Measurements from ENCODE around the gene PRKN.

The PRKN gene

DNA sequence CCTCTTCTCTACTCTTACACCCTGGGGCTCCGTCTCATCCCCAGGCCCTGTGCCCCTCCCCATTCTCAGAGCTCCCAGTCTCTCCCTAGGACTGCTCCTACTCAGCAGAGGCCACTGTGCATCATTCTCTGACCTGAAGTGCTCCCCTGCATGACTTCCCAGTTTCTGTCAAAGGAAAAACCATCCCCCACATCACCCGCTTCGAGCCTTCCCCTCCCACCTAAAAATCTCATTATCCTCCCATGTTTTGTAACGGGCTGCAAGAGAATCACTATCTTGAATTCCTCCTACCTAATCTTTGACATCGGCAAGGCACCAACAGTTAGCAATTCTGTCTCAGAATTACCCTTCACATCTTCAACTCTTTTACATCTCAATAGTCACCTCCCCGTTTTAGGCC is 463.0 kb downstream of the PRKN start:
- H3K4me3 ChIP-seq (ENCODE audit: low read depth, low read length): no peak overlapping the region
- TF ChIP-seq, protein P1, sequence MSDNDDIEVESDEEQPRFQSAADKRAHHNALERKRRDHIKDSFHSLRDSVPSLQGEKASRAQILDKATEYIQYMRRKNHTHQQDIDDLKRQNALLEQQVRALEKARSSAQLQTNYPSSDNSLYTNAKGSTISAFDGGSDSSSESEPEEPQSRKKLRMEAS (IDR thresholded peaks at IDR 0.05; ENCODE audit: low read depth, low read length): no peak
- TF ChIP-seq, protein P2, sequence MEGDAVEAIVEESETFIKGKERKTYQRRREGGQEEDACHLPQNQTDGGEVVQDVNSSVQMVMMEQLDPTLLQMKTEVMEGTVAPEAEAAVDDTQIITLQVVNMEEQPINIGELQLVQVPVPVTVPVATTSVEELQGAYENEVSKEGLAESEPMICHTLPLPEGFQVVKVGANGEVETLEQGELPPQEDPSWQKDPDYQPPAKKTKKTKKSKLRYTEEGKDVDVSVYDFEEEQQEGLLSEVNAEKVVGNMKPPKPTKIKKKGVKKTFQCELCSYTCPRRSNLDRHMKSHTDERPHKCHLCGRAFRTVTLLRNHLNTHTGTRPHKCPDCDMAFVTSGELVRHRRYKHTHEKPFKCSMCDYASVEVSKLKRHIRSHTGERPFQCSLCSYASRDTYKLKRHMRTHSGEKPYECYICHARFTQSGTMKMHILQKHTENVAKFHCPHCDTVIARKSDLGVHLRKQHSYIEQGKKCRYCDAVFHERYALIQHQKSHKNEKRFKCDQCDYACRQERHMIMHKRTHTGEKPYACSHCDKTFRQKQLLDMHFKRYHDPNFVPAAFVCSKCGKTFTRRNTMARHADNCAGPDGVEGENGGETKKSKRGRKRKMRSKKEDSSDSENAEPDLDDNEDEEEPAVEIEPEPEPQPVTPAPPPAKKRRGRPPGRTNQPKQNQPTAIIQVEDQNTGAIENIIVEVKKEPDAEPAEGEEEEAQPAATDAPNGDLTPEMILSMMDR (IDR thresholded peaks at IDR 0.05; ENCODE audit: low read depth, low read length): no peak
- TF ChIP-seq POLR2A (IDR thresholded peaks at IDR 0.05; ENCODE audit: extremely low read depth, insufficient read length) (no peak), MYC (IDR thresholded peaks at IDR 0.05; ENCODE audit: low read depth, low read length) (no peak)
- no peak for DNase-seq (ENCODE audit: low read depth)

DNA sequence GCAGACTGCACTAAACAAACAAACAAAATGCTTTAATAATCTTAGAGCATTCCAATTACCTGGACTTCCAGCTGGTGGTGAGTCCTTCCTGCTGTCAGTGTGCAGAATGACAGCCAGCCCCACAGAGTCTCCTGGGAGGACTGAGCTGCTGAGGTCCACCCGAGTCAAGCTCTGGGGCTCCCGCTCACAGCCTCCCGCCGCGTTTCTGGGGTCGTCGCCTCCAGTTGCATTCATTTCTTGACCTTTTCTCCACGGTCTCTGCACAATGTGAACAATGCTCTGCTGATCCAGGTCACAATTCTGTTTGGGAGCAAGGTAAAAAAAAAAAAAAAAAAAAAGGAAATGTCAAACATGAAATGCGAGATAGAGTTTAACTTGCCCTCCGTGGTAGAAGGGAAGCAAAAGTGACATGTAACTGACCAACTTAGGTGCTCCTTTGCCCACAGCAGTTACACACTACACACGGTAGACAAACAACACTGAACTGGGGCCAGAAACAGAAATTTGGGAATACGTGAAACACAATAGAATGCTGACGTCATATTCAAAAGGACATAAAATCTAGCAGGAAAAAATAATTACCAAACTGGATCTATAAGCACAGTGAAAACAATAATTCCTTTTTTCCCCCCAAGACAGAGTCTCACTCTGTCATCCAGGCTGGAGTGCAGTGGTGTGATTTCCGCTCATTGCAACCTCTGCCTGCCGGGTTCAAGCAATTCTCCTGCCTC is 464.9 kb downstream of the PRKN start:
- TF ChIP-seq MYC (IDR thresholded peaks at IDR 0.05; ENCODE audit: low read depth, low read length) (no peak), POLR2A (IDR thresholded peaks at IDR 0.05; ENCODE audit: extremely low read depth, insufficient read length) (no peak)
- TF ChIP-seq, protein P2 (IDR thresholded peaks at IDR 0.05; ENCODE audit: low read depth, low read length): no peak
- TF ChIP-seq, protein P1 (IDR thresholded peaks at IDR 0.05; ENCODE audit: low read depth, low read length): no peak
- no peak for DNase-seq (ENCODE audit: low read depth)
- no peak overlapping the region for H3K4me3 ChIP-seq (ENCODE audit: low read depth, low read length)

DNA sequence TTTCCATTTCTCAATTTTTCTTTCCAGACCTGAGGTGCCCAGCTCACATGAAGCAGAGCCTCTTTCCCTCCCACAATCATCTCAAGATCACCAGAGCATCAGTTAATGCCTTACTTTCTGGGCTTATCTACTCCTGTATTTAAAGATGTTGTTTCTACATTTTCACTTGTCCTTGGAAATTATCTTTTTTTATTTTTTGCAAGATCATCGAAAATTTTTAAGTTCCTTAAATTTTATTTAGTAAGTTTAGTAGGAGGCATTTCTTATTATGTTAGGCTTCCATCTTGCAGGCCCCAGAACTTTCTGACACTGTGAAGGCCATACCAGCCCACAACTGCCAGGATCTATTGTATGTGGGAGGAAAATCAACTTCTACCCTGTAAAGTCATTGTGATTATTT is 466.0 kb downstream of the PRKN start:
- no peak for DNase-seq (ENCODE audit: low read depth)
- no peak for TF ChIP-seq POLR2A (IDR thresholded peaks at IDR 0.05; ENCODE audit: extremely low read depth, insufficient read length)
- TF ChIP-seq, protein P1 (IDR thresholded peaks at IDR 0.05; ENCODE audit: low read depth, low read length): no peak
- no peak for TF ChIP-seq MYC (IDR thresholded peaks at IDR 0.05; ENCODE audit: low read depth, low read length)
- TF ChIP-seq, protein P2 (IDR thresholded peaks at IDR 0.05; ENCODE audit: low read depth, low read length): no peak
- H3K4me3 ChIP-seq (ENCODE audit: low read depth, low read length): no peak overlapping the region

DNA sequence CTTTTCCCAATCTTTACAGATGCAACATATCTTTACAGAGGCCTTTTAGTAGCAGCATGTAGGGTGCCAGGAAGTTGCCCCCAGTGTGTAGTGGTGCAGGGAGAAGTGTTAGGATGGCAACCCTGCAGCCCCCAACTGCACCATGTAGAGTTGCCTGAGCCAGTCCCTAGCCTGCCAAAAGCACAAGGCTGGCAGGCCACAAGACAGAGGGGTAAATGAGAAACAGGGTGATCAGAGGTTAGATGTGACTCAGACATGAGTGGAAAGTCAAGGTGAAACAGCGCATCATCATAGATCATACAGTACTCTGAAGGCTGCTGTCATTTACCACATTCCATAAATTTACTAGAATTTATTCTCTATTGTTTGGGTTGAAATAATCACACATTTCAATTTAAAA is 467.5 kb downstream of the PRKN start:
- DNase-seq (ENCODE audit: low read depth): no peak
- H3K4me3 ChIP-seq (ENCODE audit: low read depth, low read length): no peak overlapping the region
- TF ChIP-seq, protein P1 (IDR thresholded peaks at IDR 0.05; ENCODE audit: low read depth, low read length): no peak
- no peak for TF ChIP-seq POLR2A (IDR thresholded peaks at IDR 0.05; ENCODE audit: extremely low read depth, insufficient read length)
- TF ChIP-seq, protein P2 (IDR thresholded peaks at IDR 0.05; ENCODE audit: low read depth, low read length): no peak
- TF ChIP-seq MYC (IDR thresholded peaks at IDR 0.05; ENCODE audit: low read depth, low read length): no peak

DNA sequence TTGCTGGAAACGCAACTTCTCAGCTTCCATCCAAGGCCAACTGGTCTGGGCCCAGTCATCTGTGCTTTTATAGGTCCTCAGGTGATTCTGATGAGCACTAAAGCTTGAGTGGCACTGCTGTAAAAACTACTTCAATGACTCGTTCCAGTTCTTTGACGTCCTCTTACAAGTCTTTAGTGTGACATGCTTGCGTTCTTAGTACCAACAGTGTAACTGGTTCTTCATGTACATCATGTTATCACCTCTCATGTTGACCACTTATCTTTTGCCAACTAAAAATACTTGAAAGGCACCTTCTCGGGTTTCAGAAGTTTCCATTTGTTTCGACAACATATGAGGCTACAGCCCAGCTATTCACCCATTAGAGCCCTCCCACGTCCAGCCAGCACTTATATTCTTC is 468.9 kb downstream of the PRKN start:
- no peak for TF ChIP-seq MYC (IDR thresholded peaks at IDR 0.05; ENCODE audit: low read depth, low read length)
- no peak for TF ChIP-seq POLR2A (IDR thresholded peaks at IDR 0.05; ENCODE audit: extremely low read depth, insufficient read length)
- TF ChIP-seq, protein P1 (IDR thresholded peaks at IDR 0.05; ENCODE audit: low read depth, low read length): no peak
- TF ChIP-seq, protein P2 (IDR thresholded peaks at IDR 0.05; ENCODE audit: low read depth, low read length): no peak
- H3K4me3 ChIP-seq (ENCODE audit: low read depth, low read length): no peak overlapping the region
- no peak for DNase-seq (ENCODE audit: low read depth)
